Thyroid gland (tissue), 4 donors: ENCODE measurements around the gene RAB27A.

Source experiments
- POLR2A ChIP-seq, 2 donors: fragments of 450-650 bp; IDR thresholded peaks; one replicate each; pipeline ENCODE4 v1.6.1; 2017; ENCODE audit warnings: antibody characterized with exemption in 2 of 2, mild to moderate bottlenecking in 2 of 2, moderate library complexity in 1 of 2
- TF ChIP-seq, protein P1 (sequence below), 6 experiments: fragments of 200-600 bp in 3 of 6; fragments of 450-650 bp in 3 of 6; sonication (generic) in 3 of 6; IDR thresholded peaks; one replicate each; pipeline ENCODE4 v1.5.1; 2016 to 2019; ENCODE audit warnings: antibody characterized with exemption in 6 of 6, mild to moderate bottlenecking in 2 of 6, inconsistent platforms in 1 of 6, moderate library complexity in 1 of 6

GRCh38 chr15:55334997-55335396, 45.4 kb upstream of the RAB27A start:
- no peak for TF ChIP-seq POLR2A (IDR thresholded peaks at IDR 0.05)
- TF ChIP-seq, protein P1, sequence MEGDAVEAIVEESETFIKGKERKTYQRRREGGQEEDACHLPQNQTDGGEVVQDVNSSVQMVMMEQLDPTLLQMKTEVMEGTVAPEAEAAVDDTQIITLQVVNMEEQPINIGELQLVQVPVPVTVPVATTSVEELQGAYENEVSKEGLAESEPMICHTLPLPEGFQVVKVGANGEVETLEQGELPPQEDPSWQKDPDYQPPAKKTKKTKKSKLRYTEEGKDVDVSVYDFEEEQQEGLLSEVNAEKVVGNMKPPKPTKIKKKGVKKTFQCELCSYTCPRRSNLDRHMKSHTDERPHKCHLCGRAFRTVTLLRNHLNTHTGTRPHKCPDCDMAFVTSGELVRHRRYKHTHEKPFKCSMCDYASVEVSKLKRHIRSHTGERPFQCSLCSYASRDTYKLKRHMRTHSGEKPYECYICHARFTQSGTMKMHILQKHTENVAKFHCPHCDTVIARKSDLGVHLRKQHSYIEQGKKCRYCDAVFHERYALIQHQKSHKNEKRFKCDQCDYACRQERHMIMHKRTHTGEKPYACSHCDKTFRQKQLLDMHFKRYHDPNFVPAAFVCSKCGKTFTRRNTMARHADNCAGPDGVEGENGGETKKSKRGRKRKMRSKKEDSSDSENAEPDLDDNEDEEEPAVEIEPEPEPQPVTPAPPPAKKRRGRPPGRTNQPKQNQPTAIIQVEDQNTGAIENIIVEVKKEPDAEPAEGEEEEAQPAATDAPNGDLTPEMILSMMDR (IDR thresholded peaks at IDR 0.05) = no peak
